Measurements from ENCODE around the gene WWC1.
"Not testable (repeated sequence)": the region's sequence is repeated elsewhere in the genome, so short reads cannot be mapped to it uniquely, and the experiment has no call there.

WWC1 gene

GRCh38 chr5:168430296-168430695 lies 138.9 kb downstream of the WWC1 start:
- TF ChIP-seq CTCF (IDR thresholded peaks at IDR 0.05; ENCODE audit: low read depth, low read length, missing control alignments), result no peak
- H3K4me3 ChIP-seq (ENCODE audit: low read depth, low read length), result no peak overlapping the region
- no peak for DNase-seq (ENCODE audit: low read depth)

- DNase-seq (ENCODE audit: low read depth), result no peak
- TF ChIP-seq CTCF (IDR thresholded peaks at IDR 0.05; ENCODE audit: low read depth, low read length, missing control alignments), result no peak
- H3K4me3 ChIP-seq (ENCODE audit: low read depth, low read length), result no peak overlapping the region
These were observed 141.5 kb downstream of the WWC1 start for GRCh38 chr5:168432903-168433302.

- no peak for TF ChIP-seq CTCF (IDR thresholded peaks at IDR 0.05; ENCODE audit: low read depth, low read length, missing control alignments)
- DNase-seq (ENCODE audit: low read depth), result no peak
- H3K4me3 ChIP-seq (ENCODE audit: low read depth, low read length), result no peak overlapping the region
These were observed 142.6 kb downstream of the WWC1 start for GRCh38 chr5:168434001-168434400.

GRCh38 chr5:168434746-168435321 lies 143.4 kb downstream of the WWC1 start:
- H3K4me3 ChIP-seq (ENCODE audit: low read depth, low read length), result no peak overlapping the region
- TF ChIP-seq CTCF (IDR thresholded peaks at IDR 0.05; ENCODE audit: low read depth, low read length, missing control alignments), result no peak
- no peak for DNase-seq (ENCODE audit: low read depth)

GRCh38 chr5:168435340-168435739 lies 143.9 kb downstream of the WWC1 start:
- H3K4me3 ChIP-seq (ENCODE audit: low read depth, low read length); DNase-seq (ENCODE audit: low read depth): not testable (repeated sequence)

GRCh38 chr5:168438349-168438748 lies 146.9 kb downstream of the WWC1 start:
- no peak for DNase-seq (ENCODE audit: low read depth)

GRCh38 chr5:168443533-168443932 lies 152.1 kb downstream of the WWC1 start:
- DNase-seq (ENCODE audit: low read depth), result no peak
- TF ChIP-seq CTCF (IDR thresholded peaks at IDR 0.05; ENCODE audit: low read depth, low read length, missing control alignments), result no peak
- no peak overlapping the region for H3K4me3 ChIP-seq (ENCODE audit: low read depth, low read length)

More at GRCh38 chr5:168438349-168438748, 146.9 kb downstream of the WWC1 start:
- no peak overlapping the region for H3K4me3 ChIP-seq (ENCODE audit: low read depth, low read length)
- TF ChIP-seq CTCF (IDR thresholded peaks at IDR 0.05; ENCODE audit: low read depth, low read length, missing control alignments), result no peak

All from GM12864 (cell line).